Common myeloid progenitor, CD34-positive (primary cell): ENCODE data around the gene MALAT1.

ENCODE experiments used
- CTCF ChIA-PET: fragments of 350-600 bp; sonication (Branson Sonifier 250); formaldehyde crosslinking; loops from one replicate; lab custom pipeline; 2021; ENCODE audit warnings: antibody characterized with exemption; lab: Charles Lee
- POLR2A ChIA-PET: fragments of 350-600 bp; sonication (Branson Sonifier 250); formaldehyde crosslinking; loops from one replicate; lab custom pipeline; 2021; ENCODE audit warnings: antibody characterized with exemption; lab: Charles Lee
- DNase-seq, 3 donors: peaks; one replicate each; pipeline versions ENCODE4 v3.0.0 to v3.0.0-alpha.2; 2013
- H3K27ac ChIP-seq, 2 experiments: 1 replicate in 1 of 2; 2 replicates in 1 of 2; pipeline ENCODE4 v1.7.0; 2013; ENCODE audit warnings: inconsistent platforms in 2 of 2, low read length in 2 of 2, mild to moderate bottlenecking in 2 of 2, low read depth in 1 of 2, moderate library complexity in 1 of 2; ENCODE audit not compliant: severe bottlenecking in 2 of 2, insufficient read depth in 1 of 2, poor library complexity in 1 of 2
- H3K27me3 ChIP-seq, 5 experiments: replicated peaks in 2 of 5; 1 replicate in 3 of 5; 2 replicates in 2 of 5; pipeline versions ENCODE4 v1.6.1 to v1.7.0; 2013; ENCODE audit warnings: low read length in 4 of 5, mild to moderate bottlenecking in 2 of 5, moderate library complexity in 2 of 5, inconsistent platforms in 1 of 5; ENCODE audit not compliant: insufficient read depth in 5 of 5, control insufficient read depth in 4 of 5
- H3K36me3 ChIP-seq, 4 experiments: 1 replicate in 2 of 4; 2 replicates in 2 of 4; pipeline versions ENCODE4 v1.6.1 to v1.7.0; 2013; ENCODE audit warnings: low read length in 3 of 4, control low read depth in 1 of 4, mild to moderate bottlenecking in 1 of 4; ENCODE audit not compliant: control insufficient read depth in 4 of 4, insufficient read depth in 4 of 4
- H3K4me1 ChIP-seq, 4 experiments: 1 replicate in 3 of 4; 2 replicates in 1 of 4; pipeline versions ENCODE4 v1.6.1 to v1.7.1; 2013; ENCODE audit warnings: low read length in 3 of 4, mild to moderate bottlenecking in 3 of 4, control low read depth in 1 of 4, inconsistent platforms in 1 of 4, moderate library complexity in 1 of 4; ENCODE audit not compliant: control insufficient read depth in 4 of 4, insufficient read depth in 4 of 4; ENCODE audit errors: control extremely low read depth in 1 of 4
- H3K4me3 ChIP-seq, 7 experiments: 1 replicate in 4 of 7; 2 replicates in 3 of 7; pipeline versions ENCODE4 v1.5.1 to v1.7.0; 2013; ENCODE audit warnings: mild to moderate bottlenecking in 7 of 7, low read length in 6 of 7, moderate library complexity in 6 of 7, inconsistent platforms in 2 of 7, low read depth in 2 of 7, control low read depth in 1 of 7; ENCODE audit not compliant: insufficient read depth in 4 of 7, control insufficient read depth in 1 of 7; ENCODE audit errors: extremely low read depth in 1 of 7
- H3K9me3 ChIP-seq, 5 experiments: 1 replicate in 4 of 5; 2 replicates in 1 of 5; pipeline versions ENCODE4 v1.6.1 to v1.7.1; 2013; ENCODE audit warnings: low read length in 4 of 5, mild to moderate bottlenecking in 2 of 5, inconsistent platforms in 1 of 5, low read depth in 1 of 5, moderate library complexity in 1 of 5; ENCODE audit not compliant: control insufficient read depth in 4 of 5, insufficient read depth in 2 of 5; ENCODE audit errors: control extremely low read depth in 1 of 5
- WGBS: methylation state at CpG from one replicate; pipeline ENCODE4 v1.1.5; 2013; ENCODE audit not compliant: insufficient coverage; 5-methylcytosine and 5-hydroxymethylcytosine counted together

Gene MALAT1

GRCh38 chr11:65491614-65492386 lies 7.0 kb upstream of the MALAT1 start:
- H3K4me3 ChIP-seq: peak overlapping the region in 1 of 7 experiments; percentile 29
- 80% methylated on average over 12 of the region's 17 CpGs for WGBS
- no peaks in the 10 kb centered on the region for H3K27me3 ChIP-seq
- H3K9me3 ChIP-seq: no peaks in the 10 kb centered on the region
- no peaks in the 10 kb centered on the region for H3K36me3 ChIP-seq
- peaks cover 19 to 93% (median 85%) of the 10 kb centered on the region in 4 experiments for H3K4me1 ChIP-seq
- POLR2A ChIA-PET: interaction anchor here (2.6 to 26.7 kb wide), 3 partner anchors 9 to 19 kb away, joined by 16 to 1072 read pairs (median 22); no protein-coding TSS in a partner anchor
- peak overlapping the region in 1 of 2 experiments; percentile 85 for H3K27ac ChIP-seq
- DNase-seq: peak in 2 of 3 donors; percentile 46 to 62
- CTCF ChIA-PET: interaction anchor here (0.9 to 26.9 kb wide), 3 partner anchors 19 to 124 kb away, joined by 3 to 653 read pairs (median 4); no protein-coding TSS in a partner anchor

- peaks cover 19 to 91% (median 85%) of the 10 kb centered on the region in 4 experiments for H3K4me1 ChIP-seq
- WGBS: 35% methylated on average over 4 of the region's 4 CpGs
- no peaks in the 10 kb centered on the region for H3K9me3 ChIP-seq
- peak overlapping the region; percentile 61 to 85 for H3K27ac ChIP-seq
- no peak for DNase-seq
- H3K27me3 ChIP-seq: no peaks in the 10 kb centered on the region
- POLR2A ChIA-PET: interaction anchor here (2.6 to 26.7 kb wide), 3 partner anchors 9 to 19 kb away, joined by 16 to 1072 read pairs (median 22); no protein-coding TSS in a partner anchor
- CTCF ChIA-PET: interaction anchor here (0.9 to 26.9 kb wide), 3 partner anchors 12 to 124 kb away, joined by 3 to 653 read pairs (median 3); no protein-coding TSS in a partner anchor
- H3K4me3 ChIP-seq: peak overlapping the region in 1 of 7 experiments; percentile 50
- H3K36me3 ChIP-seq: no peaks in the 10 kb centered on the region
These were observed 6.5 kb upstream of the MALAT1 start for GRCh38 chr11:65492387-65492636.

GRCh38 chr11:65492637-65493366 lies 6.0 kb upstream of the MALAT1 start:
- Histone ChIP-seq H3K4me3 (peak overlapping the region in 5 of 7 experiments; percentile 5 to 50 (median 11)), H3K4me1 (peaks cover 19 to 90% (median 82%) of the 10 kb centered on the region in 4 experiments), H3K36me3 (no peaks in the 10 kb centered on the region), H3K27me3 (no peaks in the 10 kb centered on the region), H3K27ac (peak overlapping the region; percentile 61 to 85), H3K9me3 (no peaks in the 10 kb centered on the region)
- DNase-seq: peak in 2 of 3 donors; percentile 61 to 62
- ChIA-PET CTCF (interaction anchor here (0.9 to 26.9 kb wide), 4 partner anchors 12 to 125 kb away, joined by 3 to 653 read pairs (median 3); no protein-coding TSS in a partner anchor), POLR2A (interaction anchor here (2.6 to 26.7 kb wide), 3 partner anchors 8 to 20 kb away, joined by 16 to 1072 read pairs (median 22); no protein-coding TSS in a partner anchor)
- 25% methylated on average over 4 of the region's 6 CpGs for WGBS

GRCh38 chr11:65493367-65494176 lies 5.3 kb upstream of the MALAT1 start:
- POLR2A ChIA-PET: interaction anchor here (0.7 to 26.7 kb wide), 4 partner anchors 8 to 21 kb away, joined by 4 to 1072 read pairs (median 19); no protein-coding TSS in a partner anchor
- Histone ChIP-seq H3K27ac (peak overlapping the region; percentile 61 to 85), H3K4me3 (peak overlapping the region in 3 of 7 experiments; percentile 11 to 50 (median 28)), H3K36me3 (no peaks in the 10 kb centered on the region), H3K4me1 (peaks cover 19 to 90% (median 80%) of the 10 kb centered on the region in 4 experiments), H3K27me3 (no peaks in the 10 kb centered on the region), H3K9me3 (no peaks in the 10 kb centered on the region)
- CTCF ChIA-PET: interaction anchor here (0.6 to 26.9 kb wide), 4 partner anchors 11 to 21 kb away, joined by 3 to 653 read pairs (median 4); no protein-coding TSS in a partner anchor
- WGBS: 97% methylated on average over 11 of the region's 12 CpGs
- peak in 1 of 3 donors; percentile 34 for DNase-seq

DNA sequence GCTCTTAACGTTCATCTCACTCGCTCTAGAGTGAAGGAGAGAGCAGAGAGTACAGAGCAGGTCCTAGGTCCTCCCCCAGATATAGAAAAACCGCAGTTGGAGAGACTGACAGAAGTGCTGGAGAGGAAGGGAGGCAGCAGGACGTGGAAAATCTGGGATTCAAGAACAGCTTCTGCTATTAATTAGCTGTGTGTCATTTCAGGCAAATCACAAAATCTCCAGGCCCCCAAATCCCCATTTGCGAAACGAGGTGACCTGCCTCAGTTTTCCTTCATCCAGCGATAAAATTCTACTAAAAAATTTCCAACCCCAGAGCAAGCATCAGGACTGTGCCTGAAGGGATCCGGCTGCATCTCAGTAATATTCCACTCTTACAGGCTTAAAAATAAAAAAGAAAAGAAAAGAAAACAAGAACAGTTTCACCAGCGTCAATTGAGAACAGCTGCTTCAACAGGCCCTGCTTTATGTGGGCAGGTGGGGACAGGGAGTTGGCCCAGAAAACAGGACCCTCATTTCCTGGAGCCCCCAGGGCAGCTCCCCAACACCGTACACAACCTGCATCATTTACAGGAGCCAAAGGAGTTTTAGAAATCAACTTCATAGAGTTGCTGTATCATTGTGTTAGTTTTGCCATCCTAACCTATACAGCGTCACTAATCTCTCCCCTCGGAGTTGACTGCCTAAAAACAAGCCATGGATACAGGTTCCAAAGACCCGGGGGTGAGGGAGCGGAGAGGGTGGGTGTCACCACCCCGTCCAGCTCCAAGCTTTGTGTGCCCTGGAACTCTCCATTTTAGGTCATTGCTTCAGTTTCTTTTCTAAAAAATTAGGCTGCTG lies 2.3 kb upstream of the MALAT1 start:
- ChIA-PET CTCF (interaction anchor here (0.7 to 26.9 kb wide), 13 partner anchors 8 to 117 kb away, joined by 3 to 653 read pairs (median 7); partner anchors contain the start of gene NEAT1), POLR2A (interaction anchor here (0.6 to 26.7 kb wide), 8 partner anchors 9 to 126 kb away, joined by 3 to 1072 read pairs (median 32); partner anchors contain the start of genes NEAT1 and SLC25A45)
- Histone ChIP-seq H3K27me3 (no peaks in the 10 kb centered on the region), H3K4me1 (peaks cover 19 to 66% (median 63%) of the 10 kb centered on the region in 4 experiments), H3K9me3 (no peaks in the 10 kb centered on the region), H3K27ac (peak overlapping the region; percentile 89 to 94), H3K4me3 (peak overlapping the region in 6 of 7 experiments; percentile 13 to 65 (median 56)), H3K36me3 (peaks cover 9 to 17% (median 10%) of the 10 kb centered on the region in 4 experiments)
- 28% methylated on average over 5 of the region's 15 CpGs for WGBS
- DNase-seq: peak in 1 of 3 donors; percentile 76
